DND-41 (cell line): ENCODE measurements around the gene RHOJ.

Experiments
- CTCF ChIP-seq: IDR thresholded peaks from 2 replicates; pipeline ENCODE4 v1.5.1; 2012; ENCODE audit warnings: borderline replicate concordance, low read length, moderate library complexity, mild to moderate bottlenecking; ENCODE audit not compliant: poor library complexity, severe bottlenecking; ENCODE audit errors: extremely low read depth
- EZH2 ChIP-seq: IDR thresholded peaks from 3 replicates; pipeline ENCODE4 v1.6.1; 2012; ENCODE audit warnings: borderline replicate concordance, low read depth, mild to moderate bottlenecking, moderate library complexity, low read length, inconsistent platforms; ENCODE audit not compliant: severe bottlenecking

GRCh38 chr14:63300854-63301253, 96.6 kb downstream of the RHOJ start:
- TF ChIP-seq CTCF (no peak), EZH2 (no peak)
